IMR-90 (cell line): ENCODE measurements around the gene PSMA7. TPM values are rescaled to one million over a fixed set of nuclear protein-coding genes. Genes with fewer than 3 reads are reported as not detected.

Experiments
- ATAC-seq: fragments of 200-7000 bp; cut with Tn5 transposase; 2 replicates; pipeline ENCODE4 v1.9.1; 2020; ENCODE audit warnings: low read depth, mild to moderate bottlenecking, moderate library complexity
- BruUV-seq: library from RNA; stranded (reverse); fragments of 400-500 nt; replicated peaks from 2 replicates; lab custom pipeline; 2021; lab: Mats Ljungman, UMichigan
- CTCF ChIA-PET: fragments of 300-600 bp; formaldehyde crosslinking; extraction: SDS; loops from one replicate; lab custom pipeline; 2021; ENCODE audit warnings: antibody characterized with exemption; lab: Yijun Ruan, JAX
- POLR2A ChIA-PET: fragments of 300-600 bp; sonication (Branson Sonifier 250); formaldehyde crosslinking; loops from one replicate; lab custom pipeline; 2022; ENCODE audit warnings: antibody characterized with exemption; ENCODE audit not compliant: unreplicated experiment; lab: Charles Lee
- DNase-seq: peaks from one replicate; pipeline ENCODE4 v3.0.0; 2013
- H2AFZ ChIP-seq: replicated peaks from 2 replicates; pipeline ENCODE3; 2013; ENCODE audit warnings: low read length, mild to moderate bottlenecking; ENCODE audit not compliant: poor library complexity
- H2AK5ac ChIP-seq: 2 replicates; pipeline ENCODE4 v1.6.1; 2013; ENCODE audit warnings: low read depth, low read length, inconsistent platforms
- H2AK9ac ChIP-seq: replicated peaks from 2 replicates; pipeline ENCODE3; 2013; ENCODE audit warnings: mild to moderate bottlenecking, low read depth, low read length, moderate library complexity; ENCODE audit not compliant: poor library complexity
- H2BK120ac ChIP-seq: 2 replicates; pipeline ENCODE4 v1.6.1; 2013; ENCODE audit warnings: low read depth, low read length, inconsistent platforms
- H2BK15ac ChIP-seq: 3 replicates; pipeline ENCODE4 v1.6.1; 2013; ENCODE audit warnings: low read depth, low read length, inconsistent platforms
- H2BK20ac ChIP-seq: 2 replicates; pipeline ENCODE4 v1.6.1; 2013; ENCODE audit warnings: low read depth, mild to moderate bottlenecking, inconsistent platforms, low read length, moderate library complexity
- H2BK5ac ChIP-seq: 2 replicates; pipeline ENCODE4 v1.6.1; 2013; ENCODE audit warnings: mild to moderate bottlenecking, low read depth, low read length, inconsistent platforms; ENCODE audit not compliant: poor library complexity, severe bottlenecking
- H3K14ac ChIP-seq: replicated peaks from 2 replicates; pipeline ENCODE4 v1.6.1; 2013; ENCODE audit warnings: low read depth, low read length, inconsistent platforms
- H3K18ac ChIP-seq: 2 replicates; pipeline ENCODE4 v1.6.1; 2013; ENCODE audit warnings: low read depth, low read length, control low read depth
- H3K23ac ChIP-seq: 2 replicates; pipeline ENCODE4 v1.6.1; 2013; ENCODE audit warnings: low read depth, low read length, inconsistent platforms
- H3K27ac ChIP-seq: 2 replicates; pipeline ENCODE4 v1.5.1; 2013; ENCODE audit warnings: mild to moderate bottlenecking, control low read depth, low read length; ENCODE audit not compliant: insufficient read depth
- H3K27me3 ChIP-seq: 2 replicates; pipeline ENCODE4 v1.6.1; 2013; ENCODE audit warnings: low read length; ENCODE audit not compliant: control insufficient read depth, insufficient read depth
- H3K36me3 ChIP-seq: 2 replicates; pipeline ENCODE4 v1.6.1; 2013; ENCODE audit warnings: low read length, mixed read lengths; ENCODE audit not compliant: control insufficient read depth, insufficient read depth
- H3K4ac ChIP-seq: 2 replicates; pipeline ENCODE4 v1.6.1; 2013; ENCODE audit warnings: low read depth, low read length, inconsistent platforms
- H3K4me1 ChIP-seq: 2 replicates; pipeline ENCODE4 v1.6.1; 2013; ENCODE audit warnings: low read length, mixed read lengths; ENCODE audit not compliant: control insufficient read depth, insufficient read depth
- H3K4me2 ChIP-seq: 2 replicates; pipeline ENCODE4 v1.6.1; 2013; ENCODE audit warnings: low read depth, mild to moderate bottlenecking, control low read depth, low read length, moderate library complexity
- H3K4me3 ChIP-seq: 2 replicates; pipeline ENCODE4 v1.5.1; 2013; ENCODE audit warnings: low read depth, mild to moderate bottlenecking, control low read depth, low read length, moderate library complexity; ENCODE audit not compliant: insufficient read depth
- H3K56ac ChIP-seq: 2 replicates; pipeline ENCODE4 v1.6.1; 2013; ENCODE audit warnings: low read length, inconsistent platforms; ENCODE audit not compliant: insufficient read depth; ENCODE audit errors: extremely low read depth
- H3K79me1 ChIP-seq, 2 experiments: 2 replicates each; pipeline ENCODE4 v1.6.1; 2013; ENCODE audit warnings: low read length in 2 of 2, inconsistent platforms in 1 of 2, low read depth in 1 of 2
- H3K9ac ChIP-seq: 2 replicates; pipeline ENCODE4 v1.6.1; 2013; ENCODE audit warnings: low read depth, low read length, control low read depth
- H3K9me1 ChIP-seq: 2 replicates; pipeline ENCODE4 v1.6.1; 2013; ENCODE audit warnings: low read length, inconsistent platforms; ENCODE audit not compliant: insufficient read depth
- H3K9me3 ChIP-seq: 2 replicates; pipeline ENCODE4 v1.6.1; 2013; ENCODE audit warnings: low read length; ENCODE audit not compliant: control insufficient read depth, insufficient read depth
- H4K20me1 ChIP-seq: 2 replicates; pipeline ENCODE4 v1.6.1; 2013; ENCODE audit warnings: low read length, inconsistent platforms; ENCODE audit not compliant: insufficient read depth
- H4K5ac ChIP-seq: 2 replicates; pipeline ENCODE4 v1.6.1; 2013; ENCODE audit warnings: mild to moderate bottlenecking, low read depth, low read length, control low read depth
- H4K8ac ChIP-seq, 2 experiments: 2 replicates each; pipeline ENCODE4 v1.6.1; 2013; ENCODE audit warnings: low read depth in 2 of 2, low read length in 2 of 2, control low read depth in 1 of 2, inconsistent platforms in 1 of 2
- H4K91ac ChIP-seq: 2 replicates; pipeline ENCODE4 v1.6.1; 2013; ENCODE audit warnings: low read depth, low read length, inconsistent platforms; ENCODE audit not compliant: insufficient read depth
- USF2 ChIP-seq: fragments of 150-350 bp; IDR thresholded peaks from 2 replicates; pipeline ENCODE4 v1.6.1; 2017; ENCODE audit warnings: mild to moderate bottlenecking, antibody characterized with exemption, low read length, low read depth
- WGBS, 2 experiments: methylation state at CpG; one replicate each; pipeline versions ENCODE4 v1.1.5 to v1.1.7; 2013; ENCODE audit warnings: missing lambda C conversion rate in 2 of 2; ENCODE audit not compliant: insufficient read length in 1 of 2; ENCODE audit errors: extremely low coverage in 2 of 2; 5-methylcytosine and 5-hydroxymethylcytosine counted together
- dilution Hi-C: fragments of 300-500 bp; cut with HindIII; formaldehyde crosslinking; loops from one replicate; pipeline ENCODE4 v1.14.3; 2018; ENCODE audit warnings: low sequenced_read_pairs; ENCODE audit not compliant: unreplicated experiment
- in situ Hi-C: fragments of 300-500 bp; cut with MboI; formaldehyde crosslinking; loops from 3 replicates; pipeline ENCODE4 v1.14.3; 2019; ENCODE audit warnings: low sequenced_read_pairs, inconsistent platforms, mixed read lengths
- intact Hi-C: fragments of 100-400 bp; cut with micrococcal nuclease; formaldehyde crosslinking; loops from 2 replicates; pipeline ENCODE4 v1.10.0; 2022
- polyA plus RNA-seq, 3 experiments: library from polyadenylated mRNA; depleted of rRNA; stranded (reverse); fragments of >200 nt; gene quantifications; 2 replicates each; pipeline ENCODE4 v1.2.3, GENCODE V29; 2012; ENCODE audit warnings: low replicate concordance in 1 of 3
- total RNA-seq: library from RNA; depleted of rRNA; stranded (reverse); fragments of >200 nt; gene quantifications from 2 replicates; pipeline ENCODE4 v1.2.3, GENCODE V29; 2012

The PSMA7 gene
- total and polyA plus RNA-seq, 2 of the 4 experiments (the other 2 are of a cell fraction), result 417 to 458 TPM

GRCh38 chr20:62156254-62156556, 13.0 kb upstream of the PSMA7 start:
- Histone ChIP-seq H2BK20ac (no peak overlapping the region), H3K4me1 (peaks cover 6% of the 10 kb centered on the region), H3K18ac (no peak overlapping the region), H3K9me1 (peaks cover 12% of the 10 kb centered on the region; the same call in 1 of the 2 replicates), H3K23ac (no peak overlapping the region), H2AFZ (no peak overlapping the region), H2BK120ac (no peak overlapping the region), H4K8ac (no peak overlapping the region), H4K5ac (no peak overlapping the region), H2AK9ac (peak overlapping the region; percentile 39), H3K4me3 (no peak overlapping the region), H4K91ac (no peak overlapping the region), H2BK5ac (no peak overlapping the region), H3K4ac (no peak overlapping the region), H3K27ac (no peak overlapping the region), H3K36me3 (peaks cover 23% of the 10 kb centered on the region), H3K9ac (no peak overlapping the region), H3K9me3 (no peaks in the 10 kb centered on the region), H3K79me1 (peaks cover 15 to 84% of the 10 kb centered on the region in 2 experiments), H4K20me1 (peaks cover 81% of the 10 kb centered on the region), H2BK15ac (no peak overlapping the region), H3K14ac (no peak overlapping the region), H3K56ac (no peak overlapping the region), H3K4me2 (no peak overlapping the region), H2AK5ac (no peak overlapping the region), H3K27me3 (no peaks in the 10 kb centered on the region)
- DNase-seq (no peak), ATAC-seq (no peak)
- in situ Hi-C loops (no loop called here), intact Hi-C loops (no loop called here), dilution Hi-C loops (no loop called here)
- BruUV-seq, result no TSS peak
- TF ChIP-seq USF2, result no peak
- no CpG with 5 or more reads among the region's 3 CpGs for WGBS, 2 experiments
- CTCF ChIA-PET, result no interaction called here
- POLR2A ChIA-PET, result no interaction called here
